ENCODE measurements around the gene CCNI.
"Not testable (repeated sequence)": the region's sequence is repeated elsewhere in the genome, so short reads cannot be mapped to it uniquely, and the experiment has no call there.

CCNI gene

DNA sequence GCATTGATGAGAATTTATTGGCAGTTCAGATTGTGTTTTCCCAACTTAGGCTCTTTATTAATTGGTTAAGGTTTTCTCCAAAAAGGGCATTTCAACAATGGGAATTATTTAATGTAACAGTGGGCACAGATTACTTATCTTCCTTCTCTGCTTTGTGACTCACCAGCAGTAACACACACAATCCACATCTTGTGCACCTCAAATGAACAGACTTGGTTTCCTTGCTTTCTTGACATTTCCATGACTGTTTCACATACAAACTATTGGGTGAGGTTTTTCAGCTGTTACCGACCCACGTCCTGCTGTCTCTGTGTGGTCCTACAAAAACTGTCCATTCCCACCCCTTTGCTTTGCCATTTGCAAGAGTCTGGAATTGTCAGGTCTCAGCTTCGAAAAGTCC lies 38.1 kb downstream of the CCNI start:
- DNase-seq: no peak

GRCh38 chr4:77037168-77037567 lies 38.6 kb downstream of the CCNI start:
- not testable (repeated sequence) for DNase-seq

DNA sequence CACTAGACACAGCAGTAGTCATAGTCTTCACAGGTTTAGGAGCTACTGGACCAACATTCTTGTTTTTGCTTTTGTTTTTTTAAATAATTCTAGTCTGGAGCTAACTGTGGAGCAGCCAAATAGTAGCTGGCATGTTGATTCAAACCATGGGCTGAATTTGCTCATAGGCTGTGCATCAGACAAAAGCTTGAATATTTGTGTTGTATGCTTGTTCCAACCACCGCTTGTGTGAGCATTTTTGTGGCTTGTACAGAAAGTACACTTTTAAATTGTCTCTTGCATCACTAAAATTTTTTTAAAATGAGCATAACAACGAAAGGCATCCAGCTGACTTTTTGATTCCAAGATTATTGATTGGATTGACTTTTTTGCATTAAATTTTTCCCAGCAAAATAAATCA lies 39.6 kb downstream of the CCNI start:
- peak; percentile 93 for DNase-seq

DNA sequence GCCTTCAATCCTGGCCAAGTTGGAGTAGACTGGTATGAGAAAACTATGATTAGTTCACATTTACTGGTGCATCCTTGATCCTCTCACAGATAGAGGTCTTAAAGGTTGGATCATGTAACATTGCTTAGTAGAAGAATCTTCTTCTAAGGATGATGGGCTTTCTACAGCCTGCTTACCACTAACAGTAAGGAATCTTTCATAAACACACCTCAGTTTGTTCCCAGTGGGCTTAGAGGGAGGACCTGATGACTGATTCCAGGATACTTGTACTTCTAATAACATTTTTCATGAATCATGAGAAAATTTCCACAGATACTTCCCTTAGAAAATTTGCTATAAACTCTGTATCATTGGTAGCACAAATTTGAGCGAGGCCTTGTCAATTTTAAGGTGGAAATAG lies 40.6 kb downstream of the CCNI start:
- no peak for DNase-seq

- no peak for DNase-seq
These were observed 44.2 kb downstream of the CCNI start for GRCh38 chr4:77031544-77031943.

- DNase-seq: not testable (repeated sequence)
These were observed 46.0 kb downstream of the CCNI start for GRCh38 chr4:77029757-77030156.

DNA sequence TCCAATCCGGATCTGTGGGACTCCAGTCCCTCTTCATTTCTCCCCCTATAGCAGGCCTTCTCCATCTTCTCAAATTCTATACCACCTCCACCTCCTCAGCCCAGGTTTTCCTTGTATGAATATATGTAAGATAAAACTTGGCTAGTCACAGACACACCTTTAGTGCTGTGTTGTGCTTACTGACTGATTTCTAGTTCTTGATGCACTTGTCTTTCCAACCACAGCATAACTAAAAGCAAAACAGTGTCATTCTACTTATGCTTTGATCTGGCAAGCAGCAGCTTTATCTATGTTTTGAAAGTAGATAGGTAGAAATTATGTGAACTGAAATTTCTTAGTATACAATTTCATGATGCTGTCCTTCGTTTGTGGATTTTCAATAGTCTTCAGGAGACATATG lies 47.5 kb downstream of the CCNI start:
- no peak for DNase-seq

- no peak for DNase-seq
These were observed 49.5 kb downstream of the CCNI start for GRCh38 chr4:77026322-77026704.

- peak; percentile 53 for DNase-seq
These were observed 50.0 kb downstream of the CCNI start for GRCh38 chr4:77025643-77026321.

- DNase-seq: no peak
These were observed 51.9 kb downstream of the CCNI start for GRCh38 chr4:77023920-77024319.

DNA sequence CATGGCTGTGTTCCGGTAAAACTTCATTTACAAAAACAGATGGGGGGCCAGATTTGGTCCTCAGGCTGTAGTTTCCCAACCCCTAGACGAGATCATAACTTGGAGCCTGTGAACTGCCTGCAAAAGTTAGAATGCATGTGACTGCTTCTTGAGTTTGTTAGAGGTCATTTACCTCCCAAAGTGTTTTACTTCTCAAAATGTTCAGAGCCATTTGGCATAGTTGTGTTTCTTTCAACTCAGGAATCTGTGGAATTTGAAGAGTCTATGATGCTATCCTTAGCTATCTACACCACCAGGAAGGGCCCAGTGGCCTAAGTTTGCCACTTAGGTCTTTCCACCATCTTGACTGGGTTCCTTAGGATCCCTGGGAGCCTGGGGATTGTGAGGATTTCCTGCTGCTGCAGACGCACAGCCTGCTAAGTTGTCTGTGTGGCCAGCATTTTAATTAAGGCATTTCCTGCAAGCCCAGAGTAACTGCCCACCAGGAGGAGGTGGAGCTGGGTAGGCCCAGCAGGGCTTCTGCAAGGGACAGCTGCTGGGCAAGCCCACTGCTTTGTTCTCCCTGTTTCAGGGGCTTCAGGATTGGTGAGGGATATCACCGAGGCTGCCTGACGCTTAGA lies 53.1 kb downstream of the CCNI start:
- peak; percentile 92 for DNase-seq

DNA sequence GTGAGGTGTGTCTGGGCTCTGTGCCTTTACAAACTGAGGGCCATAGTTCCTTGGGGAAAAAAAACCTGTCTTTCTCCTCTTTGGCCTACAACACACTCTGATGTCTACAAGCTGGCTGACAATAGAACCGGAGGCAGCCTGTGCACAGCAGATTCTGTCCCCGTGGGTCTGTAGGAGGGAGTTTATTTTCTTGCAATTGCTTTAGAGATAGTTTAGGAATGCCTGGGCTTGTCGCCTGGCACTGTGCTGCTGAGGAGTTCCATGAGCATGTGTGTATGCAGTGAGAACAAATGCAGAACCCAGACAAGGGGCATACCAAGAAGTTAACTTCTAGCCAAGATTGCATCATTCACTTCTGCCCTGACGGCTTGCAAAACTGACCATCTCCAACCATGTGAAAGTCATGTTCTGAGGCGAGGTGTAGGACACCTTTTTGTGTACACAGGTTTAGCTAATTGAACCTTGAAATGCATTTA lies 54.1 kb downstream of the CCNI start:
- peak; percentile 79 for DNase-seq

DNA sequence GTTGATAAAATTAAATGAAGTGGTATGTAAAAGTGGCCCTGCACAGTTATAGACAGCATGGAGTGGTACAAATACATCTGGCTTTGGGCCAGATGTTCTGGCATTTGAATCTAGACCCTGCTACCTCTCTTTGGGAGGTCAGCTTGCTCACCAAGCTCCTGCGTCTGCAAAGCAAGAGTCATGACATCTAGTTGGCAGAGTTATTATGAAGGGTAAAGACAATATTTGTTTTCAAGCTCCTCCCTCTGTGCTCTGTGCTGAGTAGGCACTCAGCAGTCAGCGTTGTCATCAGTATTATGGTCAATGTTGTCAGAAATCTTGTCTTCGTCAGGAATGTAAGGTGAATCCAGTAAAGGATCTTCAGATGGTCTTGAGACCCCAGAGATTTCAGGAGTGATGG lies 55.8 kb downstream of the CCNI start:
- DNase-seq: no peak

GRCh38 chr4:77015390-77015789 lies 60.4 kb downstream of the CCNI start:
- peak; percentile 84 for DNase-seq

DNA sequence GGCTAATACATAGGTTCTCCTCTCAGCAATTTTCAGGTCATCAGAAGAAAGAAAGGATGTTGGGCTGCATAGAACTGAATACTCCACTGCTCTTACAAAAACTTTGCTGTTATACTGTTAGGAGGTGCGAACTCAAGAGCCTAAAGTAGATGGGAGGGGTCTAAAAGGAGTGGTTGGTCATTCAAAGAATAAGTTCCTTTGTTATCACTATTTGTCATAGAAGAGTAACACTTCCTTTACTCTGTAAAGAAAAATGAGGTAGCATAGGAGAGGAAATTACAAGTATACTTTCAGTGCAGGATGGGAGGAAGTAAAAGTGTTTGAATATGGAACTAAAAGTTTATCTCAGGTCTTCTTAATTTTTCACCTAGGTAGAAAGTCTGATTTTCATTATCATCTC lies 61.5 kb downstream of the CCNI start:
- DNase-seq: no peak

- DNase-seq: no peak
These were observed 63.1 kb downstream of the CCNI start for GRCh38 chr4:77012726-77013125.

DNA sequence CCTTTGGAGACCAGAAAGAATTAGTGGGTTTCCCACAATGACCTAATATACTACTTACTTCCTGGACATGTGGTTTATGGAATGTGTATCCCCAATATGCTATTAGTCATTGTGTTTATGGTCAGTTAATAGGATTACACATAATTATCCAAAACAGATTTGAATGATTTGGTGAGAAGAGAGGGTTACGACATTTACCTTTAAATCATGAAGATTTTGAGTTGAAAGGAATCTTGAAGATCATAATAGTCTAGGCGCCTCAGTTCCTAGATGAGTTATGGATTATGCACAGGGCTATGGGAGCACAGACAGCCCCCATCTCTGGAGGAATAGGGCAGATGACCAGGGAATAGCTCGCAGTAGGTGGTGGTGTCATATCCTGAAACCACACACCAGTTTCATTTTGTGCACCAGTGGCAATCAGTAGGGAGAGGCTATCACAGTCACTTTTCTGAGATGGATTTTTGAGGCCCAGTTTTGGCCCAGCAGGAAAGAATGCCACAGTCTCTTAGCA lies 64.9 kb downstream of the CCNI start:
- peak; percentile 85 for DNase-seq

DNA sequence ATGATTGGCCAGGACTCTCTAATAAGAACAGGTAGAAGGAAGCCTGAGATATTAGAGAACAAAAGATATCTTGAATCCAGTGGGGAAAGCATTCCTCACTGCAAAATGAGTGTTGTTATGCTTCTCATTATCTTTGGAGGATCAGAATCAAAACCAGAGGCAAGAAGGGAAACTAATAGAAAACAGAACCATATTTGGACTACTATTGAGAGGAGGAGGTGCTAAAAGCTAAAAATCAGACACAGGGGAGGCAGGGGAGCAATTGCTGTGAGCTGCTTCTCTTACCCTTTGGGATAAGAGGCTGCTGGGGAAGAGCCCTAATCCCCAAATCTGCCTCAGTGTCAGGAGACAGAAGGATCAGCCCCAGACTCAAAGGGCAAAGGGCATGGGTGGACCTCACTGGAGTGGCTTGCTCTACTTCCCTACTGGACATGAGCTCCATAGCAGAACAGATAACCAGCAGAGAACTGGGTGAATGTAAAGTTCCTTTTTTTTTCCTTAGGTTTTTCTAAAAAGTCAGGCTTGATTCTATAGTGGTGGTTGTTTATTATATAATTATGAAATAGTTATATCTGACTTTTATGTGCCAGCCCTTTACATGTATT lies 66.2 kb downstream of the CCNI start:
- no peak for DNase-seq

DNA sequence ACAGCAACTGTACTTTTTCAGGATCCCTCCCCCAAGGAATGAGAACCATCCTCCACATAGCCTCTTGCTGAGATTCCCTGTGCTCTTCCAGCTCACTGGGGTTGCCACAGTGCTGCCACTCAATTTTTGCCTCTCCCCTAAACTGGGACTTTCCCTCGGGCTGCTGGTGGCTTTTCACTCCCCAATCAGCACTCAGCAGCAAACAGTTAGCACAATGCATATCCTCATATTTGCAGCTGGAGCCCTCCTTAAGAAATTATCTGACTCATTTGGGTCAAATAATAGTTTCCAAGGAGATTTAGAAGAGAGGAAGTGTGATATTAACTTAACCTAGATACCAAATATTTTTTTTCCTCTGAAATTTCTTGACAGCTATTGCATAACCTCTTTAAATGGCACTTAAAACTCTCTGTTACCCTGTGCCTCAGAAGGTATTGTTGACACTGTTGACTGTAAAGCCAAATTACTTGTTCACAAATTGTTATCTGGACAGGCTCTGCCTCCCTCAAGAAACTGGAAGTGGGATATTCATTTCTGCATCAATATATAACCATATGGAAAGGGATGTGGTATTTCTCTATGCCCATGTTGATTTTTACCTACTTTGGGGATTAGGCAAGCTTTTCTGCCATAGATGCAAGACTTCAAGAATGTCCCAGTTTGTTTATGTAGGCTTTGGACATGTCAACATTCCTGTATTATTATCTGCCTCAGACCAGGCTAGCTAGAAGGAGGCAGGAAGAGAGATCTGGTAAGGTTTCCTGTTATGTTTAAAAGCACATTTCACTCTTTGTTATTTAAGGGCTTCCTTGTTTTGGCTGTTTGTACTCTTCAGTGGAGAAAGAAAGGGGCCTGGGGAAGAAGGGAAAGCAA lies 68.2 kb downstream of the CCNI start:
- DNase-seq: peak; percentile 80

DNA sequence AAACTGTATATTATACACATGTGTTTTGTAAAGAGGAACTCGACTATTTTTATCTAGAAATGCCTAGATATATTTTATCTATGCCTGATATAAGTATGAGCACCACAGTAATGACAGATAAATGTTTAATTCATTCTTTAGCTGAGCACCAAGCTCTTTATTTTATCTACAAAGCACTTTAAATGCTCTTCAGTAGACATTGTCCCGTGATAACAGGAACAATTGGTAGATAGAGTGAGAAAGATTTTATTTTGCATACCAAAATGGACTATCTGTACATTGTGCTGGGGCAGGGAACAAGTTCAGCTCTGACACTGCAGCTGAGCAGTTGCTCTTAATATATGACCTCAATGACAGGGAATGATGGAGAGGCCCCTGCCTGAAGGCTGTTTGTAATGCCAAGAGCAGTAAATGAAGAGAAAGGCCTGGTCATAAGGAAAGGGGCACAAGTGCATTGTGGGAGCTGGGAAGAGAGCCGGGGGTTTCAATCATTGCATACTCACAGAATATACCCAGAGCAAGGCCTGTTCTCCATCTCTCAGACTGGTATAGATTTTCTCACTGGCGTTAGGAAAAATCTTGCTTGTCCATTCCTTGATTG lies 68.9 kb downstream of the CCNI start:
- no peak for DNase-seq

DNA sequence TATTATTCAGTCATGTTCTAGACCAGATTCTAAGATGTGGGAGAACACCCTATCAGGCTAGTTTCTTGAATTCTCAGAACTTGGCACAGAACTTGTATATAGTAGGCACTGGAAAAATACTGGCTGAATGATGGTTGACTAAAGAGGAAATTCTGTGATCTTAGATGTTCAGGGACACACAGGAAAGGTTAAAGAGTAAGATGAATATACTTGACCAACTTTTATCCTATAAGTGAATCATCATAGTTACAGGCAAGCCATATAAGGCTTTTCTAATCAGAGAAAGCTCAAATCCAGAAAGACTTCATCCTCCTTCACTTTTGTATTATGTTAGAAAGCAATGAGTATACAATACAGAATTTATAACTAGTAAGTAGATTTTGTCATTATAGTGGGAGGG lies 72.4 kb downstream of the CCNI start:
- DNase-seq: no peak

- no peak for DNase-seq
These were observed 73.3 kb downstream of the CCNI start for GRCh38 chr4:77002321-77003107.
